ENCODE results near the gene IQCH. TPM values are rescaled to one million over a fixed set of nuclear protein-coding genes. Genes with fewer than 3 reads are reported as not detected.

IQCH gene
- total and polyA plus RNA-seq, 9 of the 15 experiments (the other 6 are each of a cell fraction or from before 2014, with no cell fraction given): 1.8 to 3.9 (median 2.7) TPM

DNA sequence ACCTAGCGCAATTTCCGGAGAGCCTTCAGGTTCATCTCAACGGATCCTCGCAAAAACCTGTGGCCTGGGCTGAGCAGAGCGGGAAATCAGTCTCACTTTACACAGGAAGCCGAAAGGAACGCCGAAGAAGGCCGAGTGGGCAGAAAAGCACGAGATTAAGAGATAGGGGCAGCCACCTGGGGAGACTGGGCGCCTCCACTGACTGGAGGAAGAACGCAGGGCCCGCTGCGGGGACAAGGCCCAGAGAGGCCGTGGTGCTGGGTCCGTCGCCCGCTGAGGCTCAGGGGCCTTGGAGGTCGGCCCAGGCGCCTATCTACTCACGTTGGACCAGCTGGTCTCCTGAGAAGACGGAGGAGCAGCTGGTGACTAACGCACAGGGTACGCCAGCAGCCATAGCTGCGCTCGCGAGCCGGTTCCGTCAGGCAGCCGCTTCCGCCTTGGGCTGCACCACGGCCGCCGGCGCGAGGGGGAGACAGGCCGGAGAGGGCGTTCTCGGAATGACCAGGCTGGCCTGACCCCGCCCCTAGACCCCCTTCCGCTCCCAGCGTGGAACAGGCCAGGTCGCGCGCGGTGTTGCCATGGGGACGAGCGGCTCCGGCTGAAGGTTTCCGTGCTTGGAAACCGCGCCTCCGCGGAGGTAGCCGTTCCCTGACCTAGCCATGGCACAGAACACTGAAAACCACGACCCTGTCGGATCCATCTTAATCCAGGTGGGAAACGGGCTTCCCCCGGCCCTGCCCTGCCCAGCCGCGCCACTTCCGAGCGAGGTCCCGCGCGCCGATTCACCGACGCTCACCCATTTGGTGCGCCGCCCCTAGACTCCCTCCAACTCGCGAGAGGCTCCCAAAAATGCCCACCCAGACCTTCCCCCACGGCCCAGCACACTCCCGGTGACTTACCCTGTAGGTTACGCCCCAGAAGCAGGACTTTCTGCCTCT, at the start of gene IQCH, which contains the start of gene AAGAB (continued):
- TF ChIP-seq, protein P1, sequence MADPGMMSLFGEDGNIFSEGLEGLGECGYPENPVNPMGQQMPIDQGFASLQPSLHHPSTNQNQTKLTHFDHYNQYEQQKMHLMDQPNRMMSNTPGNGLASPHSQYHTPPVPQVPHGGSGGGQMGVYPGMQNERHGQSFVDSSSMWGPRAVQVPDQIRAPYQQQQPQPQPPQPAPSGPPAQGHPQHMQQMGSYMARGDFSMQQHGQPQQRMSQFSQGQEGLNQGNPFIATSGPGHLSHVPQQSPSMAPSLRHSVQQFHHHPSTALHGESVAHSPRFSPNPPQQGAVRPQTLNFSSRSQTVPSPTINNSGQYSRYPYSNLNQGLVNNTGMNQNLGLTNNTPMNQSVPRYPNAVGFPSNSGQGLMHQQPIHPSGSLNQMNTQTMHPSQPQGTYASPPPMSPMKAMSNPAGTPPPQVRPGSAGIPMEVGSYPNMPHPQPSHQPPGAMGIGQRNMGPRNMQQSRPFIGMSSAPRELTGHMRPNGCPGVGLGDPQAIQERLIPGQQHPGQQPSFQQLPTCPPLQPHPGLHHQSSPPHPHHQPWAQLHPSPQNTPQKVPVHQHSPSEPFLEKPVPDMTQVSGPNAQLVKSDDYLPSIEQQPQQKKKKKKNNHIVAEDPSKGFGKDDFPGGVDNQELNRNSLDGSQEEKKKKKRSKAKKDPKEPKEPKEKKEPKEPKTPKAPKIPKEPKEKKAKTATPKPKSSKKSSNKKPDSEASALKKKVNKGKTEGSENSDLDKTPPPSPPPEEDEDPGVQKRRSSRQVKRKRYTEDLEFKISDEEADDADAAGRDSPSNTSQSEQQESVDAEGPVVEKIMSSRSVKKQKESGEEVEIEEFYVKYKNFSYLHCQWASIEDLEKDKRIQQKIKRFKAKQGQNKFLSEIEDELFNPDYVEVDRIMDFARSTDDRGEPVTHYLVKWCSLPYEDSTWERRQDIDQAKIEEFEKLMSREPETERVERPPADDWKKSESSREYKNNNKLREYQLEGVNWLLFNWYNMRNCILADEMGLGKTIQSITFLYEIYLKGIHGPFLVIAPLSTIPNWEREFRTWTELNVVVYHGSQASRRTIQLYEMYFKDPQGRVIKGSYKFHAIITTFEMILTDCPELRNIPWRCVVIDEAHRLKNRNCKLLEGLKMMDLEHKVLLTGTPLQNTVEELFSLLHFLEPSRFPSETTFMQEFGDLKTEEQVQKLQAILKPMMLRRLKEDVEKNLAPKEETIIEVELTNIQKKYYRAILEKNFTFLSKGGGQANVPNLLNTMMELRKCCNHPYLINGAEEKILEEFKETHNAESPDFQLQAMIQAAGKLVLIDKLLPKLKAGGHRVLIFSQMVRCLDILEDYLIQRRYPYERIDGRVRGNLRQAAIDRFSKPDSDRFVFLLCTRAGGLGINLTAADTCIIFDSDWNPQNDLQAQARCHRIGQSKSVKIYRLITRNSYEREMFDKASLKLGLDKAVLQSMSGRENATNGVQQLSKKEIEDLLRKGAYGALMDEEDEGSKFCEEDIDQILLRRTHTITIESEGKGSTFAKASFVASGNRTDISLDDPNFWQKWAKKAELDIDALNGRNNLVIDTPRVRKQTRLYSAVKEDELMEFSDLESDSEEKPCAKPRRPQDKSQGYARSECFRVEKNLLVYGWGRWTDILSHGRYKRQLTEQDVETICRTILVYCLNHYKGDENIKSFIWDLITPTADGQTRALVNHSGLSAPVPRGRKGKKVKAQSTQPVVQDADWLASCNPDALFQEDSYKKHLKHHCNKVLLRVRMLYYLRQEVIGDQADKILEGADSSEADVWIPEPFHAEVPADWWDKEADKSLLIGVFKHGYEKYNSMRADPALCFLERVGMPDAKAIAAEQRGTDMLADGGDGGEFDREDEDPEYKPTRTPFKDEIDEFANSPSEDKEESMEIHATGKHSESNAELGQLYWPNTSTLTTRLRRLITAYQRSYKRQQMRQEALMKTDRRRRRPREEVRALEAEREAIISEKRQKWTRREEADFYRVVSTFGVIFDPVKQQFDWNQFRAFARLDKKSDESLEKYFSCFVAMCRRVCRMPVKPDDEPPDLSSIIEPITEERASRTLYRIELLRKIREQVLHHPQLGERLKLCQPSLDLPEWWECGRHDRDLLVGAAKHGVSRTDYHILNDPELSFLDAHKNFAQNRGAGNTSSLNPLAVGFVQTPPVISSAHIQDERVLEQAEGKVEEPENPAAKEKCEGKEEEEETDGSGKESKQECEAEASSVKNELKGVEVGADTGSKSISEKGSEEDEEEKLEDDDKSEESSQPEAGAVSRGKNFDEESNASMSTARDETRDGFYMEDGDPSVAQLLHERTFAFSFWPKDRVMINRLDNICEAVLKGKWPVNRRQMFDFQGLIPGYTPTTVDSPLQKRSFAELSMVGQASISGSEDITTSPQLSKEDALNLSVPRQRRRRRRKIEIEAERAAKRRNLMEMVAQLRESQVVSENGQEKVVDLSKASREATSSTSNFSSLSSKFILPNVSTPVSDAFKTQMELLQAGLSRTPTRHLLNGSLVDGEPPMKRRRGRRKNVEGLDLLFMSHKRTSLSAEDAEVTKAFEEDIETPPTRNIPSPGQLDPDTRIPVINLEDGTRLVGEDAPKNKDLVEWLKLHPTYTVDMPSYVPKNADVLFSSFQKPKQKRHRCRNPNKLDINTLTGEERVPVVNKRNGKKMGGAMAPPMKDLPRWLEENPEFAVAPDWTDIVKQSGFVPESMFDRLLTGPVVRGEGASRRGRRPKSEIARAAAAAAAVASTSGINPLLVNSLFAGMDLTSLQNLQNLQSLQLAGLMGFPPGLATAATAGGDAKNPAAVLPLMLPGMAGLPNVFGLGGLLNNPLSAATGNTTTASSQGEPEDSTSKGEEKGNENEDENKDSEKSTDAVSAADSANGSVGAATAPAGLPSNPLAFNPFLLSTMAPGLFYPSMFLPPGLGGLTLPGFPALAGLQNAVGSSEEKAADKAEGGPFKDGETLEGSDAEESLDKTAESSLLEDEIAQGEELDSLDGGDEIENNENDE (IDR thresholded peaks at IDR 0.05; ENCODE audit: low read depth, low read length): no peak
- TF ChIP-seq ZC3H8 (IDR thresholded peaks at IDR 0.05): no peak
- TF ChIP-seq CREM (IDR thresholded peaks at IDR 0.05; ENCODE audit: low read depth): peak; percentile 73
- TF ChIP-seq RBM39 (optimal IDR thresholded peaks at IDR 0.05; ENCODE audit: low read depth, low read length): no peak
- no peak for TF ChIP-seq HOXB6 (CRISPR knock-in tag; IDR thresholded peaks at IDR 0.05; ENCODE audit: borderline replicate concordance)
- TF ChIP-seq, protein P2, sequence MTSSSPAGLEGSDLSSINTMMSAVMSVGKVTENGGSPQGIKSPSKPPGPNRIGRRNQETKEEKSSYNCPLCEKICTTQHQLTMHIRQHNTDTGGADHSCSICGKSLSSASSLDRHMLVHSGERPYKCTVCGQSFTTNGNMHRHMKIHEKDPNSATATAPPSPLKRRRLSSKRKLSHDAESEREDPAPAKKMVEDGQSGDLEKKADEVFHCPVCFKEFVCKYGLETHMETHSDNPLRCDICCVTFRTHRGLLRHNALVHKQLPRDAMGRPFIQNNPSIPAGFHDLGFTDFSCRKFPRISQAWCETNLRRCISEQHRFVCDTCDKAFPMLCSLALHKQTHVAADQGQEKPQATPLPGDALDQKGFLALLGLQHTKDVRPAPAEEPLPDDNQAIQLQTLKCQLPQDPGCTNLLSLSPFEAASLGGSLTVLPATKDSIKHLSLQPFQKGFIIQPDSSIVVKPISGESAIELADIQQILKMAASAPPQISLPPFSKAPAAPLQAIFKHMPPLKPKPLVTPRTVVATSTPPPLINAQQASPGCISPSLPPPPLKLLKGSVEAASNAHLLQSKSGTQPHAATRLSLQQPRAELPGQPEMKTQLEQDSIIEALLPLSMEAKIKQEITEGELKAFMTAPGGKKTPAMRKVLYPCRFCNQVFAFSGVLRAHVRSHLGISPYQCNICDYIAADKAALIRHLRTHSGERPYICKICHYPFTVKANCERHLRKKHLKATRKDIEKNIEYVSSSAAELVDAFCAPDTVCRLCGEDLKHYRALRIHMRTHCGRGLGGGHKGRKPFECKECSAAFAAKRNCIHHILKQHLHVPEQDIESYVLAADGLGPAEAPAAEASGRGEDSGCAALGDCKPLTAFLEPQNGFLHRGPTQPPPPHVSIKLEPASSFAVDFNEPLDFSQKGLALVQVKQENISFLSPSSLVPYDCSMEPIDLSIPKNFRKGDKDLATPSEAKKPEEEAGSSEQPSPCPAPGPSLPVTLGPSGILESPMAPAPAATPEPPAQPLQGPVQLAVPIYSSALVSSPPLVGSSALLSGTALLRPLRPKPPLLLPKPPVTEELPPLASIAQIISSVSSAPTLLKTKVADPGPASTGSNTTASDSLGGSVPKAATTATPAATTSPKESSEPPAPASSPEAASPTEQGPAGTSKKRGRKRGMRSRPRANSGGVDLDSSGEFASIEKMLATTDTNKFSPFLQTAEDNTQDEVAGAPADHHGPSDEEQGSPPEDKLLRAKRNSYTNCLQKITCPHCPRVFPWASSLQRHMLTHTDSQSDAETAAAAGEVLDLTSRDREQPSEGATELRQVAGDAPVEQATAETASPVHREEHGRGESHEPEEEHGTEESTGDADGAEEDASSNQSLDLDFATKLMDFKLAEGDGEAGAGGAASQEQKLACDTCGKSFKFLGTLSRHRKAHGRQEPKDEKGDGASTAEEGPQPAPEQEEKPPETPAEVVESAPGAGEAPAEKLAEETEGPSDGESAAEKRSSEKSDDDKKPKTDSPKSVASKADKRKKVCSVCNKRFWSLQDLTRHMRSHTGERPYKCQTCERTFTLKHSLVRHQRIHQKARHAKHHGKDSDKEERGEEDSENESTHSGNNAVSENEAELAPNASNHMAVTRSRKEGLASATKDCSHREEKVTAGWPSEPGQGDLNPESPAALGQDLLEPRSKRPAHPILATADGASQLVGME (CRISPR knock-in tag; IDR thresholded peaks at IDR 0.05): 0 out of 2 replicates have a peak, but pooled peaks have one; percentile 14
- TF ChIP-seq ZNF140 (CRISPR knock-in tag; IDR thresholded peaks at IDR 0.05): no peak
- TF ChIP-seq RFX7 (CRISPR knock-in tag; IDR thresholded peaks at IDR 0.05): no peak
- TF ChIP-seq MEIS2 (IDR thresholded peaks at IDR 0.05; ENCODE audit: partially characterized antibody): no peak
- TF ChIP-seq CSDE1 (IDR thresholded peaks at IDR 0.05): peak in 1 of 2 experiments; percentile 90; a peak in 2 of 4 replicates

All from K562 (cell line).